Embryonic facial prominence (tissue), 1 donor: ENCODE results near the gene PKHD1.
"Not testable (repeated sequence)": the region's sequence is repeated elsewhere in the genome, so short reads cannot be mapped to it uniquely, and the experiment has no call there.

Source experiments
- DNase-seq: peaks from one replicate; pipeline ENCODE4 v3.0.0-alpha.2; 2016; ENCODE audit errors: extremely low spot score

The PKHD1 gene

GRCh38 chr6:51927450-51927849, 160.0 kb downstream of the PKHD1 start:
- DNase-seq, result no peak

DNA sequence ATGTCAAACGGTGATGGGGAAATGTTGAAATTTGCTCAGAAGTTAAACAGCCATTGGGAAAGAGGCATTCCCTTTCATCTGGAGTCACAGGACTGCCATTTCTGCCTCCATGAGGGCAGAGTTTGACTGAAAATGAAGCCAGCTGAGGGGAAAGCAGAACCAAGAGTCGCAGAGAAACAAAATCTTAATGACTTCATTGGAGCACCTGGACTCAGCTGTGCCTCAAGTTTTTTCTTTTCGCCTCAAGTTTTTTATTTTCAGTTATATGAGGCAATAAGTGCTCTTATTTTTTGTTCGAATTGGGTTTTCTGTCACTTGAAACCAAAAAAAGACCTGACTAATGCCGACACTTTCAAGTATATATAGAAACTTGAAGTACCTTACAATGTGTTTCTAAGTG, 161.3 kb downstream of the PKHD1 start:
- no peak for DNase-seq

- not testable (repeated sequence) for DNase-seq
Measured at GRCh38 chr6:51922479-51922878, 164.9 kb downstream of the PKHD1 start.

DNA sequence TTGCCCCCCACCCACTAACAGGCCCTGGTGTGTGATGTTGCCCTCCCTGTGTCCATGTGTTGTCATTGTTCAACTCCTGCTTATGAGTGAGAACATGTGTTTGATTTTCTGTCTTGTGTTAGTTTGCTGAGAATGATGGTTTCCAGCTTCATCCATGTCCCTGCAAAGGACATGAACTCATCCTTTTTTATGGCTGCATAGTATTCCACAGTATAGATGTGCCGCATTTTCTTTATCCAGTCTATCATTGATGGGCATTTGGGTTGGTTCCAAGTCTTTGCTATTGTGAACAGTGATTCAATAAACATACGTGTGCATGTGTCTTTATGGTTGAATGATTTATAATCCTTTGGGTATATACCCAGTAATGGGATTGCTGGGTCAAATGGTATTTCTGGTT, 169.1 kb downstream of the PKHD1 start:
- not testable (repeated sequence) for DNase-seq

DNA sequence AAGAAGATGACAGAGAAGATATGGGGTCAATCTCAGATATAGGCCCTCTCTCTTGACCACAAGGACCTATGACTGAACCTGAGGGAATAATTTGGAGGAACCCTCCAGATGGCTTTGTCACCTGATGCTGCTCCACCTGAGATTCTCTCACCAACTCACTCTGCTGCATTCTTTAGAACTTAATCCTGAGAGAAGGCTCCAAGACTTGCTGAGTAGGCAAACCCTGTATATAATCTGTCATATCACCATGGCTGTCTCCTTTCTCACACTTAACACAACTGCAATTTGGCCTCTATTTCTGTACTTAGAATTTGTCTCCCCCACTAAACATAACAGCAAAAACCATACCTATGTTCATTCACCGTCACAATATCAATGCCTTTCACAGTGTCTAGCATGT, 172.3 kb downstream of the PKHD1 start:
- no peak for DNase-seq

DNA sequence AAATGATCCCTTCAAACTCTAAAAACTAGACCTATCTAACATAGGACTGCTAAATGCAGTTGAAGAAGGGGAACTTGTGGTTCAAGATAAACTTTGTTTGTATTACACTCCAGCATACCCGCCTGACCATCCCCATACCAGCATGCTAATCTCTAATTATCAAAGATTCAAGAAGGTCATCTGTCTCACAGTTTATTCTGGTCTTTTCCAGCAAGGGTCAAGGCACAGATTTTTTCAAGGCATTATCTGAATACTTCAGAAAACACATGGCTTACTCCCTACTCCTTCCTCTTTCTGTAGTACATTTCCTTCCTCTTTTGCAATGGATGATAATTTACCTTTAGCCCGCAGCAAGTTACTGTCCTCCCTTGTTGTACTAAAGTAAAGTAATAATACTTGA, 174.1 kb downstream of the PKHD1 start:
- no peak for DNase-seq

DNA sequence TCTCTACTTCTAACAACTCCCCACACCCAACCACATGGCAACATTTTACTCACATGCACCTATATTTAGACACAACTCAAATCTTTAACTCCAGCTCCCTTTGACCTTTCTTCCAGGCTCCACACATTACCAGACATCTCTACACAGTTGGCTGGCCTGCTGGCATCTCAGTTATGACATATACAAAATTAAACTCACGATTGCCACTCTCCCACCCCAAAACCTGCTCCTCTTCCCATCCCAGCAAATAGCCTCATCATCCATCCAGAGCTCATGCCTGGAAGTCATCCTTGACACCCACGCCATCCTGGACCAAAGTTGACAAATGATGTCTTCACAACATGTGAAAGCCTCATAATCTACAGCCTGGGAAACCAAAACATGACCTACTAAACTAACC, 176.6 kb downstream of the PKHD1 start:
- no peak for DNase-seq

- no peak for DNase-seq
Measured at GRCh38 chr6:51908243-51908642, 179.2 kb downstream of the PKHD1 start.

- no peak for DNase-seq
Measured at GRCh38 chr6:51901766-51902764, 185.3 kb downstream of the PKHD1 start.

DNA sequence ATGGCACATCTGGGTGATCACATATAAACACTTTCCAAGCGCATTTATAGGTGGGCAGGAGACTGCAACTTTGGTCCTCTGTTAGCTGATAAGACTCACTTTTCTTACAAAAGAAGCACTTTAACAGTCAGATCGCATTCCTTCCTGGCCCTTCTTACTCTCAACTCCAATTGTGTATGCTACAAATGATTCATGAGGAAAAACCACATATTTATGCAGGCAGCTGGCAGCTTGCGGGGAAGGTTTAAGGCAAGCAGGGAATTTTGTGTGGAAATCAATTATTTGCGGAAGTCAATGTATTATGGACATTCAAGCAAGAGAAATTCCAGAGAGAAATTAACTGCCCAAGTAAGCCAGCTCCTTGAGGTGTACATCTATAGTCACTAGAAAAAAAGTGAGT, 194.0 kb downstream of the PKHD1 start:
- no peak for DNase-seq

DNA sequence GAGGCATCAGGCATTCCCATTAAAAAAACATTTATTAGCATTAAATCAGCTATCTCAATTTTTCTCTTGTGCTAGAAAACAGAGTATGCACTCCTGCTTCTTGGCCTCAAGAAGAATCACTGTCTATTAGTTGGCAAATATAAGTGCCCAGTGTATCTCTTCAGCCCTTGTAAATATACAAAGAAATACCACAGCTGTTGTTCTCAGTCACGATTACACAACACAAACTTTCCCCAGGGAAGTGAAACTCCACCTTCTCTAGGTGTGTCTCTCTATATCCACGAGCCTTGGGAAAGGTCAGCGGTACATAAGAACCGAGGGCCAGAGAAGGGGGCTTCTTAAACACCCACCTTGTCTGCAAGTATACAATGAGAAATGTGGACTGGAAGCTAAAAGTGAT, 194.7 kb downstream of the PKHD1 start:
- no peak for DNase-seq

GRCh38 chr6:51892339-51892738, 195.1 kb downstream of the PKHD1 start:
- no peak for DNase-seq

- DNase-seq, result no peak
Measured at GRCh38 chr6:51891784-51892183, 195.6 kb downstream of the PKHD1 start.

DNA sequence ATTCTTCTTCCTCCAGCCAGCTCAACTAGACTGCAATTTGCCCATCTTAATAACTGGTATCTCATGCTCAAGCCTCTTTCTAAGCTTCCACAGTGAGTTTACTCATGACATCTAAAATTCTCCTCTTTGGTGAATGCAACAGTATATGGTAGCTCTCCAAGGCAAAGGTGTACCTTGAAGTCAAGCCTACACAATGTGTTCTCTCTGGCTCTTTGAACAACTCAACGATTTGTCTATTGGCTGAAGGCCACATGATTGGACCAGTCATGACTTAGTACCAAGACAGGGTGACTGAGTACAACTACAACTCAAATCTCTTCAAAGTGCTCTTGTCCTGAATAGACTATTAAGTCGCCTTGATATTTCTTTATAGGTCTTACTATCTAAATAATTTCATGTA, 199.6 kb downstream of the PKHD1 start:
- DNase-seq, result no peak

- DNase-seq, result no peak
Measured at GRCh38 chr6:51885957-51886356, 201.5 kb downstream of the PKHD1 start.

DNA sequence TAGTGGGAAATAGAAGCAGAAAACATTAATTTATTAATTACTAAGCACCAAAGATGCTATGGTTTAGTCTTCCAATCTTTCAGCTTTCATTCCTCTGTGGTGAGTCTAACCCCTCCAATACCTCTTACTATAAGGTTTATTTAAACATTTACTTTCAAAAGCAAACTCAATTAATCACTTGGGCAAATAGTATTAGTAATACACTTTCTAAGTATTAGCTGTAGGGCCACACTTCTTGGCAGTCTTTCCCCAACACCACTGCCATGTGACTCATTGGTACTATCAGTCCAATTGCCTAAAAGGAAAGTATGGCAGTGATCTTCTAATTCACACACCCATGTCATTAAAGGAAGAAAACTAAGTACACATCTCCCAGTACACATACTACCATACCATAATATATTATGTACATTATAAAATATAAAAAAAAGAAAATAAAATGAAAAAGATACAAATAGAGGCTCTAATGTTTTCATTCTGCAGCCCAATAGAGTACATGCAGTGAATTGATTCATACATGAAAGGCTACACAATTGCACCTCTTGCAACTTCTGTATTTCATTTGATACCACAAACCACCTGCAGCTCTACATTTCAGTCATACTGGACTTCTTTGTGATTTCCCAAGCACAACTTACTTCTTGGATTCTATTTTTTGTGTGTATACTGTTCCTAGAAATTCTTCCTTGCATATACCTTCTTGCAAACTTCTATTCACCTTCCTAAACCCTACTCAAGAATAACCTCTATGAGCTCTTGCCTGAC, 218.6 kb downstream of the PKHD1 start:
- DNase-seq, result no peak

DNA sequence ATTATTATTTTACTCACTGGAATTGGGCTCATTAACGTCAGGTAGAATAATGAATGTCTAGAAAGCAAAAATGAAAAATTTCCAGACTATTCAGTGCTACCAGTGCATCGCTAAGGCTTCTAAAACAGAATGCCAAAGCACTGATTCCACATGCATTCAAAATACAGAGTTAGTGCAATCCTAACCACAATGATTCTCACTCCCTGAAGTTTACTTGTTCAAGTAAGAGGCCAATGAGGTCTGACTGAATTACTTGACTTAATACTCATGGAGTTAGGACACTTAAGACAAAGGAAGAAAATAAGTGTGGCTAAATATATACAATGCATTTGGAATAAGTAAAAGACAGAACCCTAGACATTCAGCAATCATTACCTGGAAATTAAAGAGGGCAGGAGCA, 220.5 kb downstream of the PKHD1 start:
- no peak for DNase-seq

- no peak for DNase-seq
Measured at GRCh38 chr6:51865996-51866395, 221.4 kb downstream of the PKHD1 start.

DNA sequence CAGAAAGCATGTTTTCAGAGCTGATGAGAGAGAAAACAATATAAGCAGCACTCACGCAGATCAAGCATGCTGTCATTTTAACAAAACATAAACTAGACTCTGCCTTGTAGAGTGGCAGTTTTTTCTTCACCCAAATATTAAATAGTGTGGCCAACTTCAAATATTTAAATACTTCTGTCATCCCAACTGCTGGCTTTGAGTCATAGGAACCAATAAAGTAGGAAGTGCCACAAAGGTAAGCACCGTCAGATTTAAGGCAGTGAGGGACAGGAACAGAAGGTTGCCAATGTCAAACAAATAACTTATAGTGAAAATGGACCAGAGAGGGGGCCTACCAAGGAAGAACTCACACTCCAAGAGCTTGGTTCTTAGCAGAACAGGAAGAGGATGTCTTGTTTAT, 222.2 kb downstream of the PKHD1 start:
- DNase-seq, result no peak

DNA sequence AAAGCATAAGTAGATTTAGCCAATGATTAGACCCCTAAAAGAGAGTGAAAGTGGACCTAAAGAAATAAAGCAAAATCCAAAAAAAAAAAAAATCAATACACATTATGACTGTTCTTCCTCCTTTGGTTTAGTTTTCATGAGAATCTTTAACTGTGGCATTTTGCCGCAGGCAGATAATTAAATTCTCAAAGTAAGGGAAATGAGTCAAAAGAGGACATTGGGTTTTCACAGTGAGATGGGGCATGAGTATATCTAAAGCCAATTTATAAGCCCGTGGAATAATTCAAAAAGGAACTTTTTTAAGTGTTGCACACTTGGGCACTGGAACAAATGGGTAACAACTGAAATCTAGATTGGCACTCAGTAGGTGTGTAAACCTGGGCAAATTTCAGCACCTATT, 230.3 kb downstream of the PKHD1 start:
- DNase-seq, result no peak

DNA sequence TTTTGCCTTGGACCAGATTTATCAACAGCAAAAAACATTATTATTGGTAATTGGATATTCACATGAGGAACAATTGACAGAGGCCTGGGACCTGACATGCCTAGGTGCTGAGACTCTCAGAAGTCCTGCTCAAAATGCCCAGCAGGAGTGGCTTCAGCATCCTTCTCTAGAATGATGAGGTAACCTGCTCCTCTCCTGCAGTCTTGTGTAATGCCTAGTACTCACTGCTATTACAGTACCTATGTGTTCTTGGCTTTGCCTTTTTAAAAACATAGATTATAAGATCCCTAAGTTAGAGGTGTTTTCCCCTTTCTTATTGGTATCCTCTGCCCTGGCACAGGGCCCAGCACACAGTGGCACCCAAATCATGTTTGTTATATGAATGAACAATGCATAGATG, 230.9 kb downstream of the PKHD1 start:
- DNase-seq, result no peak

GRCh38 chr6:51855310-51856082, 231.9 kb downstream of the PKHD1 start:
- DNase-seq, result no peak
